PFSK-1 (cell line): ENCODE results near the gene CDH26.

Experiments
- FOXP2 ChIP-seq: optimal IDR thresholded peaks from 2 replicates; pipeline ENCODE3; 2011; ENCODE audit warnings: borderline replicate concordance, control low read depth, inconsistent platforms; ENCODE audit not compliant: insufficient read depth; ENCODE audit errors: extremely low read length, extremely low read depth
- POLR2AphosphoS5 ChIP-seq: IDR thresholded peaks from 2 replicates; pipeline ENCODE4 v1.6.1; 2012; ENCODE audit warnings: low read depth, mild to moderate bottlenecking, control low read depth, low read length, moderate library complexity
- SIN3A ChIP-seq: IDR thresholded peaks from 2 replicates; pipeline ENCODE4 v1.6.1; 2012; ENCODE audit warnings: mild to moderate bottlenecking, low read length, moderate library complexity, borderline replicate concordance; ENCODE audit not compliant: insufficient read depth
- TAF1 ChIP-seq: IDR thresholded peaks from 2 replicates; pipeline ENCODE4 v1.6.1; 2012; ENCODE audit warnings: low read length, control low read depth, borderline replicate concordance; ENCODE audit not compliant: insufficient read depth
- TF ChIP-seq, protein P1 (sequence below), 2 experiments: IDR thresholded peaks; 2 replicates each; pipeline versions ENCODE4 v1.6.1 to v1.8.0; 2011 to 2012; ENCODE audit warnings: low read depth in 2 of 2, low read length in 2 of 2, control low read depth in 1 of 2, inconsistent platforms in 1 of 2, mild to moderate bottlenecking in 1 of 2, moderate library complexity in 1 of 2; ENCODE audit not compliant: insufficient read depth in 1 of 2

DNA sequence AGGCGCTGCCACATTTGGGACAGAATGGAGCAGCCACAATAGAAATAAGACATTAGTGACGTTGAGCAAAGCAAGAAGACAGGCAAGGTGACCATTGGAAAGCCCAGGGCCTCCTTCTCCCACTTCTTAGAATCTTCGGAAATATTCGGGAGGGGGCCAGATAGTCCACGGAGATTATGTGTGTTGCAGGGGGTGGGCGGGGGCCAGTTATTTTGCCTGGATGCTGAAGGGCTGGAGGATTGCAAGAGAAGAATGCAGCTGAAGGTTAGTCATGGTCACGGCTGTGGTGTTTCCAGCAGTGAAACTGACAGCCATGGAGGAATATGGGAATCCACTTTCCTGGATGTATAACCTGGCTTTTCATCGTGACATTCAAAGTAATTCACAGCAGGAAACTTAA lies 88.6 kb downstream of the CDH26 start:
- TF ChIP-seq POLR2AphosphoS5: no peak
- TF ChIP-seq TAF1: no peak
- TF ChIP-seq, protein P1, sequence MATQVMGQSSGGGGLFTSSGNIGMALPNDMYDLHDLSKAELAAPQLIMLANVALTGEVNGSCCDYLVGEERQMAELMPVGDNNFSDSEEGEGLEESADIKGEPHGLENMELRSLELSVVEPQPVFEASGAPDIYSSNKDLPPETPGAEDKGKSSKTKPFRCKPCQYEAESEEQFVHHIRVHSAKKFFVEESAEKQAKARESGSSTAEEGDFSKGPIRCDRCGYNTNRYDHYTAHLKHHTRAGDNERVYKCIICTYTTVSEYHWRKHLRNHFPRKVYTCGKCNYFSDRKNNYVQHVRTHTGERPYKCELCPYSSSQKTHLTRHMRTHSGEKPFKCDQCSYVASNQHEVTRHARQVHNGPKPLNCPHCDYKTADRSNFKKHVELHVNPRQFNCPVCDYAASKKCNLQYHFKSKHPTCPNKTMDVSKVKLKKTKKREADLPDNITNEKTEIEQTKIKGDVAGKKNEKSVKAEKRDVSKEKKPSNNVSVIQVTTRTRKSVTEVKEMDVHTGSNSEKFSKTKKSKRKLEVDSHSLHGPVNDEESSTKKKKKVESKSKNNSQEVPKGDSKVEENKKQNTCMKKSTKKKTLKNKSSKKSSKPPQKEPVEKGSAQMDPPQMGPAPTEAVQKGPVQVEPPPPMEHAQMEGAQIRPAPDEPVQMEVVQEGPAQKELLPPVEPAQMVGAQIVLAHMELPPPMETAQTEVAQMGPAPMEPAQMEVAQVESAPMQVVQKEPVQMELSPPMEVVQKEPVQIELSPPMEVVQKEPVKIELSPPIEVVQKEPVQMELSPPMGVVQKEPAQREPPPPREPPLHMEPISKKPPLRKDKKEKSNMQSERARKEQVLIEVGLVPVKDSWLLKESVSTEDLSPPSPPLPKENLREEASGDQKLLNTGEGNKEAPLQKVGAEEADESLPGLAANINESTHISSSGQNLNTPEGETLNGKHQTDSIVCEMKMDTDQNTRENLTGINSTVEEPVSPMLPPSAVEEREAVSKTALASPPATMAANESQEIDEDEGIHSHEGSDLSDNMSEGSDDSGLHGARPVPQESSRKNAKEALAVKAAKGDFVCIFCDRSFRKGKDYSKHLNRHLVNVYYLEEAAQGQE (IDR thresholded peaks at IDR 0.05; ENCODE audit: insufficient read depth in 1 of 2, low read depth in 2 of 2, low read length in 2 of 2): no peak
- no peak for TF ChIP-seq SIN3A
- no peak for TF ChIP-seq FOXP2
